GM12878 (cell line): Measurements from ENCODE around the gene TRIM72. TPM values are rescaled to one million over a fixed set of nuclear protein-coding genes. Genes with fewer than 3 reads are reported as not detected.

Source experiments
- ATAC-seq: fragments of 200-7000 bp; cut with Tn5 transposase; 3 replicates; pipeline ENCODE4 v1.9.1; 2020; ENCODE audit warnings: mild to moderate bottlenecking, moderate library complexity
- BruUV-seq: library from RNA; stranded (reverse); fragments of 400-500 nt; replicated peaks from 2 replicates; lab custom pipeline; 2021; lab: Mats Ljungman, UMichigan
- CTCF ChIA-PET: fragments of 300-600 bp; sonication (Branson Sonifier 250); formaldehyde crosslinking; extraction: SDS; loops from one replicate; lab custom pipeline; 2021; ENCODE audit warnings: inconsistent platforms; lab: Yijun Ruan, JAX
- POLR2A ChIA-PET: fragments of 350-600 bp; formaldehyde crosslinking; extraction: SDS; loops from one replicate; lab custom pipeline; 2021; ENCODE audit warnings: inconsistent platforms; lab: Charles Lee
- RAD21 ChIA-PET: fragments of 300-600 bp; sonication (Branson Sonifier 250); formaldehyde crosslinking; loops from one replicate; lab custom pipeline; 2023; ENCODE audit warnings: antibody characterized with exemption; ENCODE audit not compliant: unreplicated experiment; lab: Charles Lee
- SMC1A ChIA-PET: fragments of 300-600 bp; sonication (Branson Sonifier 250); formaldehyde crosslinking; loops from one replicate; lab custom pipeline; 2023; ENCODE audit not compliant: unreplicated experiment, uncharacterized antibody; lab: Charles Lee
- DNase-seq: peaks from one replicate; pipeline ENCODE4 v3.0.0-alpha.2; 2011; ENCODE audit warnings: low read depth, low spot score
- FAIRE-seq: peaks from 3 replicates; lab custom pipeline; 2011; peaks lifted over from hg19 to GRCh38; lab: Jason Lieb, UNC
- H2AFZ ChIP-seq: 2 replicates; pipeline ENCODE4 v1.6.0; 2011; ENCODE audit warnings: low read depth, low read length, control low read depth; ENCODE audit not compliant: control insufficient read depth
- H3K27ac ChIP-seq: 2 replicates; pipeline ENCODE4 v1.5.1; 2011; ENCODE audit warnings: control low read depth; ENCODE audit not compliant: control insufficient read depth, insufficient read depth
- H3K27me3 ChIP-seq, 2 experiments: replicated peaks in 1 of 2; 2 replicates each; pipeline versions ENCODE4 v1.6.0 to v1.6.1; 2011; ENCODE audit warnings: low read length in 1 of 2; ENCODE audit not compliant: control insufficient read depth in 2 of 2, insufficient read depth in 2 of 2
- H3K36me3 ChIP-seq, 2 experiments: 2 replicates each; pipeline ENCODE4 v1.5.1; 2011; ENCODE audit warnings: low read length in 1 of 2; ENCODE audit not compliant: control insufficient read depth in 2 of 2, insufficient read depth in 2 of 2
- H3K4me1 ChIP-seq: 2 replicates; pipeline ENCODE4 v1.6.1; 2011; ENCODE audit warnings: mild to moderate bottlenecking, low read length, moderate library complexity, mixed read lengths; ENCODE audit not compliant: control insufficient read depth, insufficient read depth
- H3K4me2 ChIP-seq: 2 replicates; pipeline ENCODE4 v1.6.0; 2011; ENCODE audit warnings: control low read depth; ENCODE audit not compliant: control insufficient read depth, insufficient read depth
- H3K4me3 ChIP-seq: fragments of 200-600 bp; sonication (generic); 2 replicates; pipeline ENCODE4 v1.5.1; 2016
- H3K79me2 ChIP-seq: 2 replicates; pipeline ENCODE4 v1.6.0; 2011; ENCODE audit warnings: low read length; ENCODE audit not compliant: control insufficient read depth, insufficient read depth
- H3K9ac ChIP-seq: 2 replicates; pipeline ENCODE4 v1.8.0; 2011; ENCODE audit warnings: low read length, control low read depth, mixed read lengths; ENCODE audit not compliant: control insufficient read depth, insufficient read depth
- H3K9me3 ChIP-seq: replicated peaks from 3 replicates; pipeline ENCODE4 v1.5.1; 2011; ENCODE audit warnings: mild to moderate bottlenecking, low read length; ENCODE audit not compliant: control insufficient read depth, insufficient read depth
- H4K20me1 ChIP-seq: 2 replicates; pipeline ENCODE4 v1.6.0; 2011; ENCODE audit not compliant: control insufficient read depth, insufficient read depth
- BACH1 ChIP-seq: fragments of 450-650 bp; IDR thresholded peaks from 2 replicates; pipeline ENCODE4 v1.6.1; 2017; ENCODE audit warnings: mild to moderate bottlenecking, borderline replicate concordance
- CBX3 ChIP-seq: fragments of 200-600 bp; sonication (generic); IDR thresholded peaks from 2 replicates; pipeline ENCODE4 v1.6.1; 2016; ENCODE audit warnings: low read depth, borderline replicate concordance
- CBX5 ChIP-seq: sonication (generic); IDR thresholded peaks from 2 replicates; pipeline ENCODE4 v1.6.1; 2016; ENCODE audit warnings: low read depth, moderate library complexity, mild to moderate bottlenecking, inconsistent platforms
- CHD4 ChIP-seq: fragments of 200-600 bp; sonication (generic); IDR thresholded peaks from 2 replicates; pipeline ENCODE4 v1.6.1; 2016; ENCODE audit warnings: mild to moderate bottlenecking
- CREM ChIP-seq: IDR thresholded peaks from 2 replicates; pipeline ENCODE4 v1.6.1; 2014; ENCODE audit warnings: antibody characterized with exemption, low read depth
- EZH2 ChIP-seq: IDR thresholded peaks from 2 replicates; pipeline ENCODE4 v1.6.1; 2012; ENCODE audit warnings: low read depth, mild to moderate bottlenecking, control low read depth, inconsistent platforms, low read length, borderline replicate concordance; ENCODE audit not compliant: control insufficient read depth
- IRF4 ChIP-seq: IDR thresholded peaks from 2 replicates; pipeline ENCODE4 v1.6.1; 2011; ENCODE audit warnings: low read depth, low read length
- RUNX3 ChIP-seq: IDR thresholded peaks from 2 replicates; pipeline ENCODE4 v1.6.1; 2012; ENCODE audit warnings: low read length, inconsistent platforms
- SREBF1 ChIP-seq: IDR thresholded peaks from 2 replicates; pipeline ENCODE4 v1.6.1; 2012; ENCODE audit warnings: mild to moderate bottlenecking, low read length
- ZNF274 ChIP-seq: IDR thresholded peaks from one replicate; pipeline ENCODE4 v1.8.0; 2011; ENCODE audit not compliant: insufficient read length, insufficient read depth
- WGBS: methylation state at CpG from one replicate; pipeline ENCODE4 v1.1.6; 2016; ENCODE audit warnings: low lambda C conversion rate; ENCODE audit not compliant: insufficient replicate concordance, insufficient coverage; ENCODE audit errors: missing lambda C conversion rate; 5-methylcytosine and 5-hydroxymethylcytosine counted together
- in situ Hi-C: fragments of 300-500 bp; cut with MboI; formaldehyde crosslinking; loops from 9 replicates; pipeline ENCODE4 v1.14.3; 2018; ENCODE audit warnings: mixed read lengths
- intact Hi-C: fragments of 100-400 bp; cut with micrococcal nuclease; formaldehyde crosslinking; loops from one replicate; pipeline ENCODE4 v1.14.2; 2022; ENCODE audit not compliant: unreplicated experiment
- polyA plus RNA-seq, 11 experiments: library from polyadenylated mRNA; depleted of rRNA in 4 of 11; unstranded in 6 of 11; stranded (reverse) in 5 of 11; fragments of >200 nt; fragmentation: Nextera tagmentation in 4 of 11; fragmentation: Illumina TruSeq in 1 of 11; extraction: Ambion mirVana in 4 of 11; extraction: Trizol in 1 of 11; gene quantifications; 1 replicate in 1 of 11; 2 replicates in 10 of 11; pipeline versions ENCODE4 v1.2.1 to v1.2.3, GENCODE V29; 2011 to 2016; ENCODE audit warnings: inconsistent platforms in 2 of 11, missing spikeins in 2 of 11, low read depth in 1 of 11
- total RNA-seq, 4 experiments: library from RNA; depleted of rRNA in 3 of 4; stranded (reverse); fragments of >200 nt in 3 of 4; fragmentation: Illumina TruSeq in 1 of 4; extraction: Trizol in 1 of 4; gene quantifications; 2 replicates each; pipeline versions ENCODE4 v1.2.1 to v1.2.3, GENCODE V29; 2013 to 2021
- TF ChIP-seq, protein P1 (sequence below): fragments of 450-650 bp; IDR thresholded peaks from 2 replicates; pipeline ENCODE4 v1.6.1; 2014; ENCODE audit warnings: mild to moderate bottlenecking
- TF ChIP-seq, protein P2 (sequence below): fragments of 450-650 bp; IDR thresholded peaks from 2 replicates; pipeline ENCODE4 v1.6.1; 2017; ENCODE audit warnings: mild to moderate bottlenecking
- TF ChIP-seq, protein P3 (sequence below): fragments of 450-650 bp; IDR thresholded peaks from 2 replicates; pipeline ENCODE4 v1.6.1; 2017; ENCODE audit warnings: mild to moderate bottlenecking, low read depth, inconsistent platforms; ENCODE audit not compliant: poor library complexity, severe bottlenecking

Gene TRIM72
- total and polyA plus RNA-seq, 10 of the 15 experiments (the other 5 are each of a cell fraction or from before 2014, with no cell fraction given), result 0.03 to 1.2 (median 0.23) TPM; not detected in 1

DNA sequence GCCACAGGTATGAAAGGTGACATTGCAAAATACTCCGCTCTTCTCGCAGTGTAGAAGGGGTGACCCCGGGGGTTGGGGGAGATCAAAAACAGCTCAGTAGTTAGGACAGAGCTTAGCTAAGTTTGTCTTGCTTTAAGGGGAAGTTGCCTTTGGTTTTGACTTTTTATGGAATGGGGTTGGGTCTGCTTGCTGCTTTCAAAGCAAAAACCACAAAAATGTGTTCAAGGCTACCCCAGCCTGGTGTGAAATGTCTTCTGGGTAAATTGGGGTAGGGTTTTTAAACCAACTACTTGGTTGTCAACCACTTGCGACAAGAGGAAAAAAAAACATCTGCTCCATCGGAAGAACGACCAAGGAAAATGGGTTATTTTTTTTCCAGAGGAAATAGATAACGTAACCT is 27.7 kb upstream of the TRIM72 start:
- H3K9me3 ChIP-seq, result no peaks in the 10 kb centered on the region
- no peak overlapping the region for H3K27ac ChIP-seq
- H3K79me2 ChIP-seq, result peaks cover 73% of the 10 kb centered on the region
- H3K4me3 ChIP-seq, result no peak overlapping the region; the same call in 1 of the 2 replicates
- H3K4me2 ChIP-seq, result no peak overlapping the region
- intact Hi-C loops (loop anchor here (10.0 kb wide), 1 partner anchor 689 kb away; the partner anchor contains the start of gene ZNF267), in situ Hi-C loops (no loop called here)
- no TSS peak for BruUV-seq
- H3K36me3 ChIP-seq, result peaks cover 40 to 66% of the 10 kb centered on the region in 2 experiments
- ChIA-PET POLR2A (interaction anchor here (1.8 kb wide), 1 partner anchor 12 kb away, joined by 6 read pairs; no protein-coding TSS in a partner anchor), CTCF (interaction anchor here (1.4 kb wide), 1 partner anchor 44 kb away, joined by 3 read pairs; no protein-coding TSS in a partner anchor), RAD21 (interaction anchor here (2.1 kb wide), 1 partner anchor 16 kb away, joined by 8 read pairs; the partner anchor contains the start of gene PYCARD), SMC1A (interaction anchor here (0.9 kb wide), 1 partner anchor 11 kb away, joined by 3 read pairs; no protein-coding TSS in a partner anchor)
- TF ChIP-seq, protein P1, sequence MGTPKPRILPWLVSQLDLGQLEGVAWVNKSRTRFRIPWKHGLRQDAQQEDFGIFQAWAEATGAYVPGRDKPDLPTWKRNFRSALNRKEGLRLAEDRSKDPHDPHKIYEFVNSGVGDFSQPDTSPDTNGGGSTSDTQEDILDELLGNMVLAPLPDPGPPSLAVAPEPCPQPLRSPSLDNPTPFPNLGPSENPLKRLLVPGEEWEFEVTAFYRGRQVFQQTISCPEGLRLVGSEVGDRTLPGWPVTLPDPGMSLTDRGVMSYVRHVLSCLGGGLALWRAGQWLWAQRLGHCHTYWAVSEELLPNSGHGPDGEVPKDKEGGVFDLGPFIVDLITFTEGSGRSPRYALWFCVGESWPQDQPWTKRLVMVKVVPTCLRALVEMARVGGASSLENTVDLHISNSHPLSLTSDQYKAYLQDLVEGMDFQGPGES, result no peak
- no peak for TF ChIP-seq SREBF1
- no peak for TF ChIP-seq CBX3
- no peak for TF ChIP-seq BACH1
- TF ChIP-seq, protein P2, sequence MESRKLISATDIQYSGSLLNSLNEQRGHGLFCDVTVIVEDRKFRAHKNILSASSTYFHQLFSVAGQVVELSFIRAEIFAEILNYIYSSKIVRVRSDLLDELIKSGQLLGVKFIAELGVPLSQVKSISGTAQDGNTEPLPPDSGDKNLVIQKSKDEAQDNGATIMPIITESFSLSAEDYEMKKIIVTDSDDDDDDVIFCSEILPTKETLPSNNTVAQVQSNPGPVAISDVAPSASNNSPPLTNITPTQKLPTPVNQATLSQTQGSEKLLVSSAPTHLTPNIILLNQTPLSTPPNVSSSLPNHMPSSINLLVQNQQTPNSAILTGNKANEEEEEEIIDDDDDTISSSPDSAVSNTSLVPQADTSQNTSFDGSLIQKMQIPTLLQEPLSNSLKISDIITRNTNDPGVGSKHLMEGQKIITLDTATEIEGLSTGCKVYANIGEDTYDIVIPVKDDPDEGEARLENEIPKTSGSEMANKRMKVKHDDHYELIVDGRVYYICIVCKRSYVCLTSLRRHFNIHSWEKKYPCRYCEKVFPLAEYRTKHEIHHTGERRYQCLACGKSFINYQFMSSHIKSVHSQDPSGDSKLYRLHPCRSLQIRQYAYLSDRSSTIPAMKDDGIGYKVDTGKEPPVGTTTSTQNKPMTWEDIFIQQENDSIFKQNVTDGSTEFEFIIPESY, result no peak
- no peak for TF ChIP-seq ZNF274
- TF ChIP-seq CREM, result no peak
- no peak for TF ChIP-seq EZH2
- no peak for TF ChIP-seq RUNX3
- TF ChIP-seq, protein P3, sequence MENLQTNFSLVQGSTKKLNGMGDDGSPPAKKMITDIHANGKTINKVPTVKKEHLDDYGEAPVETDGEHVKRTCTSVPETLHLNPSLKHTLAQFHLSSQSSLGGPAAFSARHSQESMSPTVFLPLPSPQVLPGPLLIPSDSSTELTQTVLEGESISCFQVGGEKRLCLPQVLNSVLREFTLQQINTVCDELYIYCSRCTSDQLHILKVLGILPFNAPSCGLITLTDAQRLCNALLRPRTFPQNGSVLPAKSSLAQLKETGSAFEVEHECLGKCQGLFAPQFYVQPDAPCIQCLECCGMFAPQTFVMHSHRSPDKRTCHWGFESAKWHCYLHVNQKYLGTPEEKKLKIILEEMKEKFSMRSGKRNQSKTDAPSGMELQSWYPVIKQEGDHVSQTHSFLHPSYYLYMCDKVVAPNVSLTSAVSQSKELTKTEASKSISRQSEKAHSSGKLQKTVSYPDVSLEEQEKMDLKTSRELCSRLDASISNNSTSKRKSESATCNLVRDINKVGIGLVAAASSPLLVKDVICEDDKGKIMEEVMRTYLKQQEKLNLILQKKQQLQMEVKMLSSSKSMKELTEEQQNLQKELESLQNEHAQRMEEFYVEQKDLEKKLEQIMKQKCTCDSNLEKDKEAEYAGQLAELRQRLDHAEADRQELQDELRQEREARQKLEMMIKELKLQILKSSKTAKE, result no peak
- no peak for TF ChIP-seq IRF4
- TF ChIP-seq CHD4, result no peak
- TF ChIP-seq CBX5, result no peak
- no peak overlapping the region for H3K9ac ChIP-seq
- peaks cover 24% of the 10 kb centered on the region for H4K20me1 ChIP-seq
- ATAC-seq, result no peak
- 96% methylated on average over 7 of the region's 7 CpGs for WGBS
- H3K4me1 ChIP-seq, result no peaks in the 10 kb centered on the region; the same call in 1 of the 2 replicates
- no peak for DNase-seq
- FAIRE-seq, result no peak
- no peak overlapping the region for H2AFZ ChIP-seq
- H3K27me3 ChIP-seq, result no peaks in the 10 kb centered on the region
